Breast epithelium (tissue), 4 donors: ENCODE results near the gene KCNH4. TPM values are rescaled to one million over a fixed set of nuclear protein-coding genes. Genes with fewer than 3 reads are reported as not detected.
A peak's percentile ranks its signal among the peaks of the same experiment; 100 is the strongest.

Source experiments
- DNase-seq, 2 donors: peaks; one replicate each; pipeline ENCODE4 v3.0.0-alpha.2; 2019; ENCODE audit warnings: low spot score in 2 of 2
- H3K27ac ChIP-seq, 2 donors: fragments of 200-600 bp; sonication (generic) in 1 of 2; one replicate each; pipeline ENCODE4 v1.5.1; 2016 to 2019; ENCODE audit warnings: mild to moderate bottlenecking in 1 of 2
- H3K27me3 ChIP-seq, 2 donors: fragments of 200-600 bp; sonication (generic) in 1 of 2; one replicate each; pipeline versions ENCODE4 v1.5.1 to v1.6.0; 2017 to 2019; ENCODE audit warnings: control low read depth in 1 of 2, mild to moderate bottlenecking in 1 of 2
- H3K36me3 ChIP-seq: fragments of 200-600 bp; one replicate; pipeline ENCODE4 v1.5.1; 2019
- H3K4me1 ChIP-seq, 2 donors: fragments of 200-600 bp; sonication (generic); one replicate each; pipeline ENCODE4 v1.5.1; 2016 to 2019; ENCODE audit warnings: control low read depth in 1 of 2
- H3K4me3 ChIP-seq, 3 donors: fragments of 200-600 bp; sonication (generic); 1 replicate in 2 of 3; 2 replicates in 1 of 3; pipeline ENCODE4 v1.5.1; 2016 to 2019; ENCODE audit warnings: mild to moderate bottlenecking in 3 of 3, moderate library complexity in 2 of 3
- H3K9me3 ChIP-seq, 2 donors: fragments of 200-600 bp; sonication (generic) in 1 of 2; one replicate each; pipeline ENCODE4 v1.5.1; 2016 to 2019; ENCODE audit warnings: control low read depth in 1 of 2
- POLR2A ChIP-seq: fragments of 450-650 bp; IDR thresholded peaks from one replicate; pipeline ENCODE4 v1.6.1; 2016; ENCODE audit warnings: antibody characterized with exemption, mild to moderate bottlenecking, moderate library complexity
- POLR2AphosphoS5 ChIP-seq, 3 donors: sonication (generic); formaldehyde crosslinking; IDR thresholded peaks; one replicate each; pipeline ENCODE4 v1.6.1; 2017; ENCODE audit warnings: antibody characterized with exemption in 3 of 3
- intact Hi-C: fragments of 100-400 bp; cut with DNase I; formaldehyde crosslinking; loops from one replicate; pipeline ENCODE4 v1.15.1; 2023; ENCODE audit warnings: low total_unique reads
- total RNA-seq, 3 donors: library from RNA; depleted of rRNA; stranded (reverse); fragments of >200 nt; gene quantifications; one replicate each; pipeline ENCODE4 v1.1.0, GENCODE V29; 2016
- TF ChIP-seq, protein P1 (sequence below), 3 donors: fragments of 450-650 bp; IDR thresholded peaks; one replicate each; pipeline ENCODE4 v1.5.1; 2016 to 2017; ENCODE audit warnings: antibody characterized with exemption in 3 of 3, mild to moderate bottlenecking in 3 of 3, moderate library complexity in 3 of 3

Gene KCNH4
- total RNA-seq, 3 donors from 2014 or later = under 0.01 TPM; not detected in 2

GRCh38 chr17:42124256-42124655 is 56.7 kb downstream of the KCNH4 start:
- intact Hi-C loops = no loop called here
- Histone ChIP-seq H3K36me3 (peaks cover 3% of the 10 kb centered on the region), H3K9me3 (no peaks in the 10 kb centered on the region), H3K4me1 (peaks cover 0 to 4% of the 10 kb centered on the region in 2 donors), H3K4me3 (no peak overlapping the region), H3K27me3 (no peaks in the 10 kb centered on the region), H3K27ac (no peak overlapping the region)
- TF ChIP-seq, protein P1, sequence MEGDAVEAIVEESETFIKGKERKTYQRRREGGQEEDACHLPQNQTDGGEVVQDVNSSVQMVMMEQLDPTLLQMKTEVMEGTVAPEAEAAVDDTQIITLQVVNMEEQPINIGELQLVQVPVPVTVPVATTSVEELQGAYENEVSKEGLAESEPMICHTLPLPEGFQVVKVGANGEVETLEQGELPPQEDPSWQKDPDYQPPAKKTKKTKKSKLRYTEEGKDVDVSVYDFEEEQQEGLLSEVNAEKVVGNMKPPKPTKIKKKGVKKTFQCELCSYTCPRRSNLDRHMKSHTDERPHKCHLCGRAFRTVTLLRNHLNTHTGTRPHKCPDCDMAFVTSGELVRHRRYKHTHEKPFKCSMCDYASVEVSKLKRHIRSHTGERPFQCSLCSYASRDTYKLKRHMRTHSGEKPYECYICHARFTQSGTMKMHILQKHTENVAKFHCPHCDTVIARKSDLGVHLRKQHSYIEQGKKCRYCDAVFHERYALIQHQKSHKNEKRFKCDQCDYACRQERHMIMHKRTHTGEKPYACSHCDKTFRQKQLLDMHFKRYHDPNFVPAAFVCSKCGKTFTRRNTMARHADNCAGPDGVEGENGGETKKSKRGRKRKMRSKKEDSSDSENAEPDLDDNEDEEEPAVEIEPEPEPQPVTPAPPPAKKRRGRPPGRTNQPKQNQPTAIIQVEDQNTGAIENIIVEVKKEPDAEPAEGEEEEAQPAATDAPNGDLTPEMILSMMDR (IDR thresholded peaks at IDR 0.05) = no peak
- TF ChIP-seq POLR2AphosphoS5 (IDR thresholded peaks at IDR 0.05) (no peak), POLR2A (no peak)
- DNase-seq = no peak

DNA sequence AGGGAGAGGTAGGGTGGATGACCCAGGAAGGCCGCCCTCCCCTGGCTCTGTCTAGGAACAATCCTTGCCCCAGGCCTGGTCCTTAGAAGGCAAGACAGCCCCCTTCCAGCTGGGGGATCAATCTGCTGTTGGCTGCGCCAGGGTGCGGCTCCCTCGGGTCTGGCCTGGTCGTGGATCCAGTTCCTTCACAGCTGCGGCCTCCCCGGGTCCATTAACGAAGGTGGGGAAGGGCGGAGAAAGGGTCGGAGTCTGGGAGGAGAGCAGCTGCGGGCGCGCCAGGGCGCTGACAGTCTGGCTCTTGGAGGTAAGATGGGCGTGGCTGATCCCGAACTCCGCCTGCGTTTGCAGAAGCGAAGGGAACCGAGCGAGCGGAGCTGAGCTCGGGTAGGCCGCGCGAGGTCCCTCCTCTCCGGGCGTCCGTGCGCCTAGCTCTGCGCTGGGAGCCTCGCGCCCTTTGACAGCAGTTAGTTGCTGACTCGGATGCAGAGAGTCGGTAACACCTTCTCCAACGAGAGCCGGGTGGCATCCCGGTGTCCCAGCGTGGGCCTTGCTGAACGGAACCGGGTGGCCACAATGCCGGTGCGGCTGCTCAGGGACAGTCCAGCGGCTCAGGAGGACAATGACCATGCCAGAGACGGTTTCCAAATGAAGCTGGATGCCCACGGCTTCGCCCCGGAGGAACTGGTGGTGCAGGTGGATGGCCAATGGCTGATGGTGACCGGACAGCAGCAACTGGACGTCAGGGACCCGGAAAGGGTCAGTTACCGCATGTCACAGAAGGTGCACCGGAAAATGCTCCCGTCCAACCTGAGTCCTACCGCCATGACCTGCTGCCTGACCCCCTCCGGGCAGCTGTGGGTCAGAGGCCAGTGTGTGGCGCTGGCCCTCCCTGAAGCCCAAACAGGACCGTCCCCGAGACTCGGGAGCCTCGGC is 58.3 kb downstream of the KCNH4 start, which contains the start of gene HSPB9:
TSS of gene HSPB9 (plus strand) at position 434 of the 933 bp plus-strand sequence. CDS start at position 481, 47 bp downstream.
- peak in 1 of 2 donors; percentile 41 for DNase-seq
- intact Hi-C loops = no loop called here
- Histone ChIP-seq H3K36me3 (no peaks in the 10 kb centered on the region), H3K27me3 (no peaks in the 10 kb centered on the region), H3K9me3 (no peaks in the 10 kb centered on the region), H3K27ac (peak within 1 kb of the TSS; percentile 13 to 61), H3K4me3 (peak within 1 kb of the TSS in 2 of 3 donors; percentile 76 to 84), H3K4me1 (peaks cover 0 to 4% of the 10 kb centered on the region in 2 donors)
- TF ChIP-seq, protein P1 (IDR thresholded peaks at IDR 0.05) = no peak
- TF ChIP-seq POLR2AphosphoS5 (IDR thresholded peaks at IDR 0.05) (no peak), POLR2A (no peak)

- no peaks in the 10 kb centered on the region for H3K9me3 ChIP-seq
- peak within 1 kb of the TSS; percentile 76 to 84 (median 83) for H3K4me3 ChIP-seq
- peaks cover 0 to 4% of the 10 kb centered on the region in 2 donors for H3K4me1 ChIP-seq
- DNase-seq = peak in 1 of 2 donors; percentile 65
- peak within 1 kb of the TSS; percentile 13 to 61 for H3K27ac ChIP-seq
- no peaks in the 10 kb centered on the region for H3K36me3 ChIP-seq
- TF ChIP-seq POLR2A (no peak), POLR2AphosphoS5 (IDR thresholded peaks at IDR 0.05) (peak in 1 of 3 donors; percentile 28)
- H3K27me3 ChIP-seq = no peaks in the 10 kb centered on the region
- intact Hi-C loops = no loop called here
These were observed 59.9 kb downstream of the KCNH4 start, which contains the start of gene KAT2A for GRCh38 chr17:42120770-42121769. Gene KAT2A (minus strand): TSS chr17:42121367. CDS start chr17:42121304, 63 bp downstream.

DNA sequence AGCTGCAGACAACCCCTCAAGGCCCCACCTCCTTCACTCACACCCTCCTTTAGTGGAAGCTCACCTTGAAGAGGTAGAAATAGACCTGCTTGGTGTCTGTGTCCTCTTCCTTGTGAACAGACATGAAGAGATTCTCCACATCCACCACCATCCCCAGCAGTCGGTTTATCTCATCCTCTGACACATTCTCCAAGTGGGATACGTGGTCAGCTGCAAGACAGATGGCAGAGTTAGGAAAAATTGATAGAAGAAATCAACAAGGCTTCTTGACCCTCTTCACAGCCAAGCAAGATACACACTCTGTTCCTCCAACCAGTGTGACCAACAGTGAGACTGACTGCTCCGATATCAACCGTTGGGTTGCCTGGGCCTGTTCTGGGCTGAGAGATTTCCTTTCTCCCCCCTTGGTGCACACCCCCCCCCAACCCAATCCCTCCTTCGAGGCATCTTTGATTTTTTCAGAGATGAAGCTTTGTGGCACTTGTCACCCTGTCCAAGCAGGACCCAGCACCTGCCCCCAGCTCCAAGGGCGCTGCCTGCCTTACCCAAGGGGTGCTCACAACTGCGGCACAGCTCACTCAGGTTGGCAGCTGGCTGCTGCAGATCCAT is 60.7 kb downstream of the KCNH4 start:
- TF ChIP-seq, protein P1 (IDR thresholded peaks at IDR 0.05) = no peak
- TF ChIP-seq POLR2AphosphoS5 (IDR thresholded peaks at IDR 0.05) (no peak), POLR2A (no peak)
- Histone ChIP-seq H3K27ac (no peak overlapping the region), H3K4me1 (peaks cover 0 to 4% of the 10 kb centered on the region in 2 donors), H3K4me3 (peak overlapping the region; percentile 76 to 84 (median 83)), H3K9me3 (no peaks in the 10 kb centered on the region), H3K27me3 (no peaks in the 10 kb centered on the region), H3K36me3 (no peaks in the 10 kb centered on the region)
- intact Hi-C loops = no loop called here
- DNase-seq = no peak

GRCh38 chr17:42119301-42119700 is 61.6 kb downstream of the KCNH4 start:
- TF ChIP-seq, protein P1 (IDR thresholded peaks at IDR 0.05) = no peak
- TF ChIP-seq POLR2AphosphoS5 (IDR thresholded peaks at IDR 0.05) (no peak), POLR2A (no peak)
- peaks cover 0 to 4% of the 10 kb centered on the region in 2 donors for H3K4me1 ChIP-seq
- H3K4me3 ChIP-seq = no peak overlapping the region
- no peak overlapping the region for H3K27ac ChIP-seq
- H3K9me3 ChIP-seq = no peaks in the 10 kb centered on the region
- intact Hi-C loops = no loop called here
- H3K27me3 ChIP-seq = no peaks in the 10 kb centered on the region
- H3K36me3 ChIP-seq = no peaks in the 10 kb centered on the region
- no peak for DNase-seq
